Renal cortex interstitium (tissue), 15 donors: Measurements from ENCODE around the gene ESYT1. TPM values are rescaled to one million over a fixed set of nuclear protein-coding genes. Genes with fewer than 3 reads are reported as not detected.
A peak's percentile ranks its signal among the peaks of the same experiment; 100 is the strongest.

Experiments
- DNase-seq, 11 donors: peaks; one replicate each; pipeline ENCODE4 v3.0.0-alpha.2; 2013; ENCODE audit warnings: low read depth in 9 of 11, low spot score in 4 of 11; ENCODE audit errors: extremely low read depth in 1 of 11
- long read RNA-seq, 16 experiments: transcript quantifications; one replicate each; lab custom pipeline, GENCODE V29; 2026
- polyA plus RNA-seq, 3 donors: library from polyadenylated mRNA; unstranded; fragments of 120-200 nt; gene quantifications; one replicate each; pipeline ENCODE4 v1.2.1, GENCODE V29; 2013; ENCODE audit not compliant: insufficient read length in 3 of 3

The ESYT1 gene, protein sequence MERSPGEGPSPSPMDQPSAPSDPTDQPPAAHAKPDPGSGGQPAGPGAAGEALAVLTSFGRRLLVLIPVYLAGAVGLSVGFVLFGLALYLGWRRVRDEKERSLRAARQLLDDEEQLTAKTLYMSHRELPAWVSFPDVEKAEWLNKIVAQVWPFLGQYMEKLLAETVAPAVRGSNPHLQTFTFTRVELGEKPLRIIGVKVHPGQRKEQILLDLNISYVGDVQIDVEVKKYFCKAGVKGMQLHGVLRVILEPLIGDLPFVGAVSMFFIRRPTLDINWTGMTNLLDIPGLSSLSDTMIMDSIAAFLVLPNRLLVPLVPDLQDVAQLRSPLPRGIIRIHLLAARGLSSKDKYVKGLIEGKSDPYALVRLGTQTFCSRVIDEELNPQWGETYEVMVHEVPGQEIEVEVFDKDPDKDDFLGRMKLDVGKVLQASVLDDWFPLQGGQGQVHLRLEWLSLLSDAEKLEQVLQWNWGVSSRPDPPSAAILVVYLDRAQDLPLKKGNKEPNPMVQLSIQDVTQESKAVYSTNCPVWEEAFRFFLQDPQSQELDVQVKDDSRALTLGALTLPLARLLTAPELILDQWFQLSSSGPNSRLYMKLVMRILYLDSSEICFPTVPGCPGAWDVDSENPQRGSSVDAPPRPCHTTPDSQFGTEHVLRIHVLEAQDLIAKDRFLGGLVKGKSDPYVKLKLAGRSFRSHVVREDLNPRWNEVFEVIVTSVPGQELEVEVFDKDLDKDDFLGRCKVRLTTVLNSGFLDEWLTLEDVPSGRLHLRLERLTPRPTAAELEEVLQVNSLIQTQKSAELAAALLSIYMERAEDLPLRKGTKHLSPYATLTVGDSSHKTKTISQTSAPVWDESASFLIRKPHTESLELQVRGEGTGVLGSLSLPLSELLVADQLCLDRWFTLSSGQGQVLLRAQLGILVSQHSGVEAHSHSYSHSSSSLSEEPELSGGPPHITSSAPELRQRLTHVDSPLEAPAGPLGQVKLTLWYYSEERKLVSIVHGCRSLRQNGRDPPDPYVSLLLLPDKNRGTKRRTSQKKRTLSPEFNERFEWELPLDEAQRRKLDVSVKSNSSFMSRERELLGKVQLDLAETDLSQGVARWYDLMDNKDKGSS
- 10 to 100 TPM; 73.7 to 87.2 (median 78.8) TPM for polyA plus RNA-seq
- long read RNA-seq, donor 1, full-length matches to known transcripts: 8 of 8 reads
- long read RNA-seq, donor 1, partial matches to known transcripts: 0 of 8 reads
- long read RNA-seq, donor 1, other reads (novel, unspliced or antisense): 0 of 8 reads
- long read RNA-seq, donor 2, full-length matches to known transcripts: 1 of 25 reads
- long read RNA-seq, donor 2, partial matches to known transcripts: 24 of 25 reads
- long read RNA-seq, donor 2, other reads (novel, unspliced or antisense): 0 of 25 reads
- long read RNA-seq, donor 3, full-length matches to known transcripts: 19 of 19 reads
- long read RNA-seq, donor 3, partial matches to known transcripts: 0 of 19 reads
- long read RNA-seq, donor 3, other reads (novel, unspliced or antisense): 0 of 19 reads
- long read RNA-seq, donor 4, full-length matches to known transcripts: 19 of 24 reads
- long read RNA-seq, donor 4, partial matches to known transcripts: 5 of 24 reads
- long read RNA-seq, donor 4, other reads (novel, unspliced or antisense): 0 of 24 reads
- long read RNA-seq, donor 5: 0 reads
- long read RNA-seq, donor 6, full-length matches to known transcripts: 12 of 12 reads
- long read RNA-seq, donor 6, partial matches to known transcripts: 0 of 12 reads
- long read RNA-seq, donor 6, other reads (novel, unspliced or antisense): 0 of 12 reads
- long read RNA-seq, donor 7, full-length matches to known transcripts: 12 of 51 reads
- long read RNA-seq, donor 7, partial matches to known transcripts: 39 of 51 reads
- long read RNA-seq, donor 7, other reads (novel, unspliced or antisense): 0 of 51 reads
- long read RNA-seq, donor 8, full-length matches to known transcripts: 12 of 12 reads
- long read RNA-seq, donor 8, partial matches to known transcripts: 0 of 12 reads
- long read RNA-seq, donor 8, other reads (novel, unspliced or antisense): 0 of 12 reads
- long read RNA-seq, donor 9, full-length matches to known transcripts: 9 of 9 reads
- long read RNA-seq, donor 9, partial matches to known transcripts: 0 of 9 reads
- long read RNA-seq, donor 9, other reads (novel, unspliced or antisense): 0 of 9 reads
- long read RNA-seq, donor 10, full-length matches to known transcripts: 18 of 43 reads
- long read RNA-seq, donor 10, partial matches to known transcripts: 25 of 43 reads
- long read RNA-seq, donor 10, other reads (novel, unspliced or antisense): 0 of 43 reads
- long read RNA-seq, donor 11, full-length matches to known transcripts: 23 of 43 reads
- long read RNA-seq, donor 11, partial matches to known transcripts: 20 of 43 reads
- long read RNA-seq, donor 11, other reads (novel, unspliced or antisense): 0 of 43 reads
- long read RNA-seq, donor 12, full-length matches to known transcripts: 3 of 3 reads
- long read RNA-seq, donor 12, partial matches to known transcripts: 0 of 3 reads
- long read RNA-seq, donor 12, other reads (novel, unspliced or antisense): 0 of 3 reads
- long read RNA-seq, donor 13: 0 reads
- long read RNA-seq, donor 14, full-length matches to known transcripts: 7 of 28 reads
- long read RNA-seq, donor 14, partial matches to known transcripts: 21 of 28 reads
- long read RNA-seq, donor 14, other reads (novel, unspliced or antisense): 0 of 28 reads
- long read RNA-seq, donor 15, full-length matches to known transcripts: 5 of 5 reads
- long read RNA-seq, donor 15, partial matches to known transcripts: 0 of 5 reads
- long read RNA-seq, donor 15, other reads (novel, unspliced or antisense): 0 of 5 reads
- long read RNA-seq, donor 16, full-length matches to known transcripts: 41 of 41 reads
- long read RNA-seq, donor 16, partial matches to known transcripts: 0 of 41 reads
- long read RNA-seq, donor 16, other reads (novel, unspliced or antisense): 0 of 41 reads

DNA sequence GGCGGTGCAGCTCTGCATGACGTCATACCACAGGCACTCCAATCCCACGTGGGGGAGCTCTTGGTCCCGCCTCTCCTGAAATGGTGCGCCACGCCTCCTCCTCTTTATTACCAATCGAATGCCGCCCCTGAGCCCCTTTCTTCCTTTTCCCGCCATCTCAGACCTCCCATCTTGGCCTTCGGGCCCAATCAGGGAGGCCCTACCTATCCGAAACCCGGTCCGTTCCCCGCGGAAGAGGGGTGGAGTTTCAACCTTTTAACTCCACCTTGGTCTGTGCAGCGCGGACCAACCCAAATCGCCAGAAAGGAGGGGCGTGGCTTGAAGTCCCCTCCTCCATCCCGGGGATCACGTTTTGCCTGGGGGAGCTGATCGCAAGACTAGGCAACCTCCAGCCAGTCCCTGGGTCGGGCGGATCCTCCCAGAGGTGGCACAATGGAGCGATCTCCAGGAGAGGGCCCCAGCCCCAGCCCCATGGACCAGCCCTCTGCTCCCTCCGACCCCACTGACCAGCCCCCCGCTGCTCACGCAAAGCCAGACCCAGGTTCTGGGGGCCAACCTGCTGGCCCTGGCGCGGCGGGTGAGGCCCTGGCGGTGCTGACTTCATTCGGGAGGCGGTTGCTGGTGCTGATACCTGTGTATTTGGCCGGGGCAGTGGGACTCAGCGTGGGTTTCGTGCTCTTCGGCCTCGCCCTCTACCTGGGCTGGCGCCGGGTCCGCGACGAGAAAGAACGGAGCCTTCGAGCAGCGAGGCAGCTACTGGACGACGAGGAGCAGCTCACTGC is at the start of gene ESYT1:
Gene ESYT1 (plus strand): TSS at position 380 of the 782 bp plus-strand sequence. CDS start 53 bp downstream, at position 433.
- peak; percentile 96 to 100 (median 99) for DNase-seq

DNA sequence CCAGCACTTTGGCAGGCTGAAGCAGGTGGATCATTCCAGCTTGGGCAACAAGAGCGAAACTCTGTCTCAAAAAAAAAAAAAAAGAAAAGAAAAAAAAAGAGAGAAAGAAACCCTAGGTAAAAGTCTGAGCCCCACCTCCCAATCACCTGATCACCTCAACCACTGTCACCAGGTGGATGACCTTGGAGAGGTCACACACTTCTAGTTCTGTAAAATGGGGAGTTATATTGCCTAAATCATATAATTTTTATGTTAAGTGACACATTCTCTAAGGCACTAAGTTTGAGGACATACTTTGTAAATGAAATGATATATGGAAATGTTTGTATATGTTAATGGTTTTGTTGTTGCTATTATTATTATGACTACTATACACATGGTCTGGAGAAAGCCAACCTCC is 49.6 kb upstream of the ESYT1 start:
- DNase-seq: no peak

DNA sequence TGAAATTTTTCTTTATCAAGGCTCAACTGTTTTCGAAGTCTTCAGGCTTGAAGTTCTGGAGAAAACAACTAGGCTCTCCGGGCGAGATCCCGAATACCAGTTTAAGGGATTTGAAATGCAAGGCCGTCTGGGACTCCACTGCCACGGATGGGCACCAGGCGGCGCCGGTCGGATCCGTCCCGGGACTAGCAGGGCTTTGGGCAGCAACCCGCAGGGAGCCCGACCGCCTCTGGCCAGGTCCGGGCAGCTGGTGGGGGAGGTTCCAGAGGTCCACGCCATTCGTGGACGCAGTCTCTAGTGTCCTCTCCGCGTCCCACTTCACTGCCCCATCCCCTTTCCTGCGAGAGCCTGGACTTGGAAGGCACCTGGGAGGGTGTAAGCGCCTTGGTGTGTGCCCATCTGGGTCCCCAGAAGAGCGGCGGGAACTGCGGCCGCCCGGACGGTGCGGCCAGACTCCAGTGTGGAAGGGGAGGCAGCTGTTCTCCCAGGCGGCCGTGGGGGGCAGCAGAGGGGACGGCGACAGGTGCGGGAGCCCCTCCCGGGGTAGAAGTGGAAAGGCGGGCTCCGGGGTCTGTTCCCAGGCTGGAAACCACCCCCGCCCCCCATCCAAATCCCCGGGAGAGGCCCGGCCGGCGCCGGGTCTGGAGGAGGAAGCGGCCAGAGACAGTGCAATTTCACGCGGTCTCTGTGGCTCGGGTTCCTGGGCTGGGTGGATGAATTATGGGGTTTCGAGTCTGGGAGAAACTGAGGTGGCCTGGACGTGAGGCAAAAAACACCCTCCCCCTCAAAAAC is 48.9 kb upstream of the ESYT1 start:
- DNase-seq: peak; percentile 60 to 78 (median 71)

DNA sequence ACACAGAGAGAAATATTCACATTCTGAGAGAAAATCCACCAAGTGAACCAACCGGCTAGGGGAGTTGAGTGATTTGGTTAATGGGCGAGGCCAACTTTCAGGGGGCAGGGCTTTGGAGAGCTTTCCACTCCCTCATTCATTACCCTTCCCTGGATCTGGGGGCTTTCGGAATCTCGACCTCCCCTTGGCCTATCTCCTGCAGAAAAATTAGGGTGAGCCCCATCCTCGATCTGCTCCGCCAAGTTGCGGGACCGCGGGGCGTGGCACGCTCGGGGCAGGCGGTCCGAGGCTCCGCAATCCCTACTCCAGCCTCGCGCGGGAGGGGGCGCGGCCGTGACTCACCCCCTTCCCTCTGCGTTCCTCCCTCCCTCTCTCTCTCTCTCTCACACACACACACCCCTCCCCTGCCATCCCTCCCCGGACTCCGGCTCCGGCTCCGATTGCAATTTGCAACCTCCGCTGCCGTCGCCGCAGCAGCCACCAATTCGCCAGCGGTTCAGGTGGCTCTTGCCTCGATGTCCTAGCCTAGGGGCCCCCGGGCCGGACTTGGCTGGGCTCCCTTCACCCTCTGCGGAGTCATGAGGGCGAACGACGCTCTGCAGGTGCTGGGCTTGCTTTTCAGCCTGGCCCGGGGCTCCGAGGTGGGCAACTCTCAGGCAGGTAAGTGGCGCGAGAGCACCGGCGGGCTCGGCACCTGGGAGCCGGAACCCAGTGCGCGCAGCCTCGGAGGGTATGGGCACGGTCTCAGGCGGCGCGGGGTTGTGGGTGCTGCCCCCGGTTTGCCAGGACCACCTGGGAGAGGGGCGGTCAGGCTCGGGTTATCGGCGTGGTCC is 48.1 kb upstream of the ESYT1 start, which contains the start of gene ERBB3:
Gene ERBB3 (plus strand): TSS at position 443 of the 833 bp plus-strand sequence. CDS start 136 bp downstream, at position 579.
- DNase-seq: peak in 9 of 11 donors; percentile 51 to 86 (median 64)

DNA sequence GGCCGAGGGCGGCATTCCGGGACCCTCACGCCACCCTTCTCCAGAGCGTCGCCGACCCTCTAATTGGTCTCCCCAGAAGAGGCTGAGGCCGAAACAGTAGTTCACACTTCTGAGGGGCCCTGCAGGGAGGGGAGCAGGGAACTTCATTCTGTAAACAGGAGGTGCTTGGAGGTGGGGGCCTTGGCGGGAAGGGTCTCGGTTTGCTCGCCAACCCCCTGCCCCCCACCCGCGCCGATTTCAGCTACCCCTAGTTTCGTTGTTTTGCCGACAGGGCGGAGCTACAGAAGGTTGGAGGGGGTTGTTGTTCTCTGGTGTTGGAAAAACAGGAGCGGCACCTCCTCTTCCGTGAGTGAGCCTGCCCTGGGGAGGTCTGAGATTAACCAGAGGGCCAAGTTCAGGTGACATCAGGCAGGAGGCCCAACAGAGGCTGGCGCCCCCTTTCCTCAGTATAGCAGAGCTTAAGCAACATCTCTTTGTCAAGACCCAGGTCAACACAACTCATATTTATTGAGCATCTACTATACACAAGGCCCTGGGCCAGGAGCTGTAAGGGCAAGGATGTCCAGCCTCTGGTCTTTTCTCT is 47.4 kb upstream of the ESYT1 start:
- peak in 1 of 11 donors; percentile 40 for DNase-seq

DNA sequence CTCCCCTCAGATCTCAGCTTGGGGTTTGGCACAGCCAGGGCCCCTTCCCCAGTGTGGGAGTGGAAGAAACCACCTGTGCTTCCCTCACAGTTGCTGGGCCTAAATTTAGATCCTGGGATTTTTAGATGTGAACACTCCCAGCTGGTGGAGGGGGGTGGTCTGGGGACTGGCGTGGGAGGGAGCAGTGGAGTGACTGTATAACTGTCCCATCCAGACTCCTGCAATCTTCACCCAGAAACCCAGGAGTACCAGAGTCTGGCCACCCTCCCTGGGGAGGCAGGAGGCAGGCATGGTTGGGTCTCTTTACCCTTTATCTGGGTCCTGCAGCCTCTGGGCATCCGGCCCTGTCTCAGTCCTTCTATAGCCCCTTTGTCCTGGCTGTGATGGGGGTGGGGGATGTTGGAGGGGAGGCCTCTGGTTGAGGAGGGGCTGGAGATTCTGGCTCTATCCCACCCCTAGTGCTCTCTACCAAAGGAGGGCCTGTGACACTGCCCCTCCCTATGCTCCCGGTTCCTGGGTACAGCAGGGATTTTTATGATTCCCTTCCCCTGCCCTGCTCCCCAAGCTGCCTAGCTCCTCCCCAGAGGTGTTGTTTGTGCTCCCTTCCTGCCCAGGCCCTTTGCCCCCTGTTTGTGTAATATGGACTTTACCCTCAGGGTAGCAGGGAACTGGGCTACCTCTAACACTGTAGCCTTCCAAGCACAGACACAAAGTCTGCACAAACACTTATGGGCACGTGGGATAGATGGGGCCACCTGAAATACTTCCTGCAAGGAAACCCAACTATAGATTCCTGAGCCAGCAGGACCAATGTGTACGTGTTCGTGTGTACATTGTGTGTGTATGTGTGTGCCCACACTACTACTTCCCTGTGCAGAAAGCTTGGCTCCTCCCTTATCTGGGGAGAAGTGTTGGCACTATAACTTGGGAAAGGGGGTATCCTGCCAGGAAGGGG is 46.4 kb upstream of the ESYT1 start:
- DNase-seq: no peak

DNA sequence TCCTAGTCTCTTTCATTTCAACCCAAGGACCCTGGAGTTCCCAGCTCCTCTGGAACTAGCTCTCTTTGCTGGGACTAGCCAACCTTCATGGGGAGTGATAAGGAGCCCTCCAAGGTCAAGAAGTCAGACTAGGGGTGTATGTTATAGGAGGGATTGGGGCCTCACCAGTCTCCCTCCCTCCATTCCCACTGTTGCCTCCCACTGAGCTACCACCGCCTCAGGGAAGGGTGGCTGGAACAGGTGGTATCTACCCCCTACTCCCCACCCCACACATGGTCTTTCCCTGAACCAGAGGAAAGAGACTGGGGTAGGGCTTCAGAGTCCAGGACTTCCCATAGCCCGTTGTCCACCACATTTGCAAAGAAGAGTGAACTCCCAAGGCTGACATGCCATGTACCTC is 45.7 kb upstream of the ESYT1 start:
- DNase-seq: no peak

DNA sequence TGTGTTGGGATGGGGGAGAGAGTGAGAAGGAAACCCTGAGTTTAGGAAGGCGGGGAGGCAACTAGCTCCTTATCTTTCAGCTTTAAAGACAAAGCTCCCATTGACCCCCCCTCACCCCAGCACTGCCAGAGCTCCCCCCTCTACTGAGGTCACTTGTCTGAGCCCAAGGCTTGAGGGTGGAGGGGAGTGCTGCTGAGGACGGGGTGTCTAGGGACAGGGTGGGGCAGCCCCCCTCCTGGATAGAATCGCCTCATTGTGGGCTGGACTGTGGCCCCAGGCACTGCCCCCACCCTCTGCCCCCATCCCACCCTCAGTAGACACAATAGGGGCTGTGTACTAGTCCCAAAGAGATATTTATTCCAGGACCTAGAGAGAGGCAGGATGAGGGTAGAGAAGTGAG is 45.1 kb upstream of the ESYT1 start:
- DNase-seq: no peak

DNA sequence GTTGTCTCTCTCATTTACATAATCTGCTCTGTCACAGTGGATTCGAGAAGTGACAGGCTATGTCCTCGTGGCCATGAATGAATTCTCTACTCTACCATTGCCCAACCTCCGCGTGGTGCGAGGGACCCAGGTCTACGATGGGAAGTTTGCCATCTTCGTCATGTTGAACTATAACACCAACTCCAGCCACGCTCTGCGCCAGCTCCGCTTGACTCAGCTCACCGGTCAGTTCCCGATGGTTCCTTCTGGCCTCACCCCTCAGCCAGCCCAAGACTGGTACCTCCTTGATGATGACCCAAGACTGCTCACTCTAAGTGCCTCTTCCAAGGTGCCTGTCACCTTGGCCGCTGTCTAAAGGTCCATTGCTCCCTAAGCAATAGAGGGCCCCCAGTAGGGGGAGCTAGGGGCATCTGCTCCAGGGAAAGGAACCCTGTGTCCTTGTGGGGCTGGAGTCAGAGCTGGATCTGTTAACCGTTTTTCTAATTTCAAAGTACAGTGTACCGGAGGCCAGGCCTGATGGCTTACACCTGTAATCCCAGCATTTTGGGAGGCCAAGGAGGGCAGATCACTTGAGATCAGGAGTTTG is 43.0 kb upstream of the ESYT1 start:
- no peak for DNase-seq

DNA sequence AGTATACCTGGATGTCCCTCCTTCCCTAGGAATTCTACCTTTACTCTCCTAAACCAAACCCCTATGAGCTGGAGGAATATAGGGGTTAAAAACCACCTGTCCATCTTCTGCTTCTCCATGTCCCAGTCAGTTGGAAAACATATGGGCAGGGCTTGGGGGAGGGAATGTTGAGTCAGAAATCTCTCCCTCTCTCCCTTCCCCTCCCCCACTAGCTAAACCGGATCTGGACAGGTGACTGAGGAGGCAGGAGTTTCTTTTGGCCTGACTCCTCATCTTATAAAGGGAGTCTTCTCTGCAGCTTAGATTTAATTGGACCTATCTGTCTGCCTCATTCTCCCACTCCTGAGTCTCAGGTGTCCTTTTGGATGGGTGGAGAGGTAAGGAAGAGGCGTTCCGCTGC is 42.0 kb upstream of the ESYT1 start:
- DNase-seq: no peak

DNA sequence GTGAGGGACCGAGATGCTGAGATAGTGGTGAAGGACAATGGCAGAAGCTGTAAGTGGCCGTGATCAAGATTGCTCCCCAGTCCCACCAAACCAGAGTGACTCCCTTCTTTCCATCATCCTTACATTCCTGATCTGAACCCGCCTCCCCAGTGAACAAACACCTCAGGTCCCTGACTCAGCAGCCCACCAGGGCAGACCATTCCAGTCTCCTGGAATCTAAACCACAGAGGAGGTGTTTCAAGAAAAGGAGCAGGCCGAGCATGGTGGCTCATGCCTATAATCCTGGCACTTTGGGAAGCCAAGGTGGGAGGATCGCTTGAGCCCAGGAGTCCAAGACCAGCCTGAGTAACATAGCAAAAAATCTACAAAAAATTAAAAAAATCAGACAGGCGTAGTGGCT is 41.5 kb upstream of the ESYT1 start:
- DNase-seq: no peak
